ENCODE data around the gene E2F2.
A peak's percentile ranks its signal among the peaks of the same experiment; 100 is the strongest.

The E2F2 gene

GRCh38 chr1:23530747-23531561 is at the start of gene E2F2 (continued):
- TF ChIP-seq INSM2 (tag by site-specific recombination; IDR thresholded peaks at IDR 0.05) (peak; percentile 39; the same call in 1 of the 2 replicates), ZNF585B (tag by site-specific recombination; IDR thresholded peaks at IDR 0.05) (no peak), ZNF658 (tag by site-specific recombination; IDR thresholded peaks at IDR 0.05) (no peak), ZNF596 (tag by site-specific recombination; IDR thresholded peaks at IDR 0.05) (no peak), ZNF600 (tag by site-specific recombination; IDR thresholded peaks at IDR 0.05) (0 out of 2 replicates have a peak, but pooled peaks have one; percentile 24), PRDM10 (tag by site-specific recombination; IDR thresholded peaks at IDR 0.05) (peak; percentile 47; the same call in 1 of the 2 replicates), ZNF560 (tag by site-specific recombination; IDR thresholded peaks at IDR 0.05; ENCODE audit: borderline replicate concordance) (no peak), ZNF211 (tag by site-specific recombination; IDR thresholded peaks at IDR 0.05; ENCODE audit: low read depth) (no peak), ZNF354C (tag by site-specific recombination; IDR thresholded peaks at IDR 0.05; ENCODE audit: borderline replicate concordance, low read depth) (no peak), KLF7 (tag by site-specific recombination; IDR thresholded peaks at IDR 0.05; ENCODE audit: borderline replicate concordance) (no peak), ZNF302 (tag by site-specific recombination; IDR thresholded peaks at IDR 0.05; ENCODE audit: low read depth) (no peak), ZNF624 (tag by site-specific recombination; IDR thresholded peaks at IDR 0.05) (no peak), ZNF157 (tag by site-specific recombination; IDR thresholded peaks at IDR 0.05) (no peak), ZNF776 (tag by site-specific recombination; IDR thresholded peaks at IDR 0.05; ENCODE audit: borderline replicate concordance) (no peak), SP3 (tag by site-specific recombination; IDR thresholded peaks at IDR 0.05) (peak; percentile 56), ZNF580 (tag by site-specific recombination; IDR thresholded peaks at IDR 0.05) (no peak), YY1 (tag by site-specific recombination; IDR thresholded peaks at IDR 0.05) (no peak; the same call in 1 of the 2 replicates), ZNF404 (tag by site-specific recombination; IDR thresholded peaks at IDR 0.05) (no peak), ZNF623 (tag by site-specific recombination; IDR thresholded peaks at IDR 0.05) (no peak), ZNF24 (tag by site-specific recombination; IDR thresholded peaks at IDR 0.05) (no peak), ZBTB6 (tag by site-specific recombination; IDR thresholded peaks at IDR 0.05) (no peak), ZNF416 (tag by site-specific recombination; IDR thresholded peaks at IDR 0.05) (no peak), PATZ1 (tag by site-specific recombination; IDR thresholded peaks at IDR 0.05) (peak; percentile 72), ZNF513 (tag by site-specific recombination; IDR thresholded peaks at IDR 0.05) (no peak), GLIS1 (tag by site-specific recombination; IDR thresholded peaks at IDR 0.05) (no peak), ZNF704 (tag by site-specific recombination; IDR thresholded peaks at IDR 0.05) (no peak; the same call in 1 of the 2 replicates), ZNF391 (tag by site-specific recombination; IDR thresholded peaks at IDR 0.05; ENCODE audit: borderline replicate concordance, low read depth) (peak; percentile 76)
